ENCODE measurements around the gene PKD2L2. TPM values are rescaled to one million over a fixed set of nuclear protein-coding genes. Genes with fewer than 3 reads are reported as not detected.
A peak's percentile ranks its signal among the peaks of the same experiment; 100 is the strongest.
"Not testable (repeated sequence)": the region's sequence is repeated elsewhere in the genome, so short reads cannot be mapped to it uniquely, and the experiment has no call there.

PKD2L2 gene
- not detected in 2 replicates for total RNA-seq

GRCh38 chr5:137888863-137889759 is at the start of gene PKD2L2:
PKD2L2 (plus strand) TSS chr5:137889457; CDS start chr5:137889492, 35 bp downstream.
- no peaks in the 10 kb centered on the region for H3K27me3 ChIP-seq (ENCODE audit: control insufficient read depth, insufficient read depth, low read length)
- DNase-seq (ENCODE audit: low read depth) = peak; percentile 51
- no peaks in the 10 kb centered on the region for H3K36me3 ChIP-seq (ENCODE audit: control insufficient read depth, insufficient read depth, low read length)
- TF ChIP-seq CTCF (IDR thresholded peaks at IDR 0.05; ENCODE audit: insufficient read depth, low read length, poor library complexity, severe bottlenecking) = no peak
- peak within 1 kb of the TSS; percentile 38 for H3K4me3 ChIP-seq (ENCODE audit: low read depth, low read length)

GRCh38 chr5:137842296-137842695 is 47.0 kb upstream of the PKD2L2 start:
- Histone ChIP-seq H3K36me3 (ENCODE audit: control insufficient read depth, insufficient read depth, low read length) (no peaks in the 10 kb centered on the region), H3K4me3 (ENCODE audit: low read depth, low read length) (no peak overlapping the region), H3K27me3 (ENCODE audit: control insufficient read depth, insufficient read depth, low read length) (no peaks in the 10 kb centered on the region)
- no peak for DNase-seq (ENCODE audit: low read depth)
- TF ChIP-seq CTCF (IDR thresholded peaks at IDR 0.05; ENCODE audit: insufficient read depth, low read length, poor library complexity, severe bottlenecking) = no peak

- Histone ChIP-seq H3K27me3 (ENCODE audit: control insufficient read depth, insufficient read depth, low read length) (no peaks in the 10 kb centered on the region), H3K4me3 (ENCODE audit: low read depth, low read length) (no peak overlapping the region), H3K36me3 (ENCODE audit: control insufficient read depth, insufficient read depth, low read length) (no peaks in the 10 kb centered on the region)
- TF ChIP-seq CTCF (IDR thresholded peaks at IDR 0.05; ENCODE audit: insufficient read depth, low read length, poor library complexity, severe bottlenecking) = no peak
- DNase-seq (ENCODE audit: low read depth) = no peak
Observed at GRCh38 chr5:137843676-137844299, 45.5 kb upstream of the PKD2L2 start.

GRCh38 chr5:137845472-137845871 is 43.8 kb upstream of the PKD2L2 start:
- Histone ChIP-seq H3K36me3 (ENCODE audit: control insufficient read depth, insufficient read depth, low read length) (no peaks in the 10 kb centered on the region), H3K27me3 (ENCODE audit: control insufficient read depth, insufficient read depth, low read length) (no peaks in the 10 kb centered on the region), H3K4me3 (ENCODE audit: low read depth, low read length) (no peak overlapping the region)
- no peak for TF ChIP-seq CTCF (IDR thresholded peaks at IDR 0.05; ENCODE audit: insufficient read depth, low read length, poor library complexity, severe bottlenecking)
- DNase-seq (ENCODE audit: low read depth) = no peak

- TF ChIP-seq CTCF (IDR thresholded peaks at IDR 0.05; ENCODE audit: insufficient read depth, low read length, poor library complexity, severe bottlenecking) = no peak
- H3K4me3 ChIP-seq (ENCODE audit: low read depth, low read length) = no peak overlapping the region
- H3K27me3 ChIP-seq (ENCODE audit: control insufficient read depth, insufficient read depth, low read length) = no peaks in the 10 kb centered on the region
- no peak for DNase-seq (ENCODE audit: low read depth)
- H3K36me3 ChIP-seq (ENCODE audit: control insufficient read depth, insufficient read depth, low read length) = no peaks in the 10 kb centered on the region
Observed at GRCh38 chr5:137847687-137848086, 41.6 kb upstream of the PKD2L2 start.

- not testable (repeated sequence) for H3K27me3 ChIP-seq (ENCODE audit: control insufficient read depth, insufficient read depth, low read length); H3K36me3 ChIP-seq (ENCODE audit: control insufficient read depth, insufficient read depth, low read length); DNase-seq (ENCODE audit: low read depth); H3K4me3 ChIP-seq (ENCODE audit: low read depth, low read length)
Observed at GRCh38 chr5:137853165-137853564, 36.1 kb upstream of the PKD2L2 start.
